Gastrocnemius medialis (tissue), 4 donors: ENCODE data around the gene AGAP5.
"Not testable (repeated sequence)": the region's sequence is repeated elsewhere in the genome, so short reads cannot be mapped to it uniquely, and the experiment has no call there.

Experiments
- CTCF ChIP-seq, 5 experiments: fragments of 450-650 bp in 3 of 5; fragments of 200-600 bp in 2 of 5; sonication (generic) in 2 of 5; IDR thresholded peaks in 4 of 5; conservative IDR thresholded peaks in 1 of 5; 1 replicate in 4 of 5; 2 replicates in 1 of 5; pipeline ENCODE4 v1.5.1; 2016 to 2019; ENCODE audit warnings: antibody characterized with exemption in 5 of 5, mild to moderate bottlenecking in 3 of 5, moderate library complexity in 3 of 5
- POLR2A ChIP-seq, 2 donors: fragments of 450-650 bp; IDR thresholded peaks; one replicate each; pipeline ENCODE4 v1.6.1; 2017; ENCODE audit warnings: antibody characterized with exemption in 2 of 2, mild to moderate bottlenecking in 2 of 2, moderate library complexity in 2 of 2

GRCh38 chr10:73690755-73691154 lies 7.2 kb downstream of the AGAP5 start:
- TF ChIP-seq CTCF (IDR thresholded peaks at IDR 0.05 in 4 of 5, conservative IDR thresholded peaks at IDR 0.05 in 1 of 5); POLR2A (IDR thresholded peaks at IDR 0.05): not testable (repeated sequence)
